Suprapubic skin (tissue), 4 donors: Measurements from ENCODE around the gene MTARC2.

Experiments
- CTCF ChIP-seq, 2 donors: fragments of 200-600 bp in 1 of 2; fragments of 450-650 bp in 1 of 2; sonication (generic) in 1 of 2; IDR thresholded peaks; one replicate each; pipeline ENCODE4 v1.5.1; 2016 to 2019; ENCODE audit warnings: antibody characterized with exemption in 2 of 2, mild to moderate bottlenecking in 1 of 2, moderate library complexity in 1 of 2
- EP300 ChIP-seq: sonication (generic); formaldehyde crosslinking; IDR thresholded peaks from one replicate; pipeline ENCODE4 v1.6.1; 2017; ENCODE audit warnings: antibody characterized with exemption
- POLR2A ChIP-seq, 2 donors: fragments of 450-650 bp; IDR thresholded peaks; one replicate each; pipeline ENCODE4 v1.6.1; 2017; ENCODE audit warnings: antibody characterized with exemption in 2 of 2, mild to moderate bottlenecking in 2 of 2, moderate library complexity in 2 of 2
- POLR2AphosphoS5 ChIP-seq, 3 donors: sonication (generic); formaldehyde crosslinking; IDR thresholded peaks; one replicate each; pipeline ENCODE4 v1.6.1; 2017; ENCODE audit warnings: antibody characterized with exemption in 3 of 3

DNA sequence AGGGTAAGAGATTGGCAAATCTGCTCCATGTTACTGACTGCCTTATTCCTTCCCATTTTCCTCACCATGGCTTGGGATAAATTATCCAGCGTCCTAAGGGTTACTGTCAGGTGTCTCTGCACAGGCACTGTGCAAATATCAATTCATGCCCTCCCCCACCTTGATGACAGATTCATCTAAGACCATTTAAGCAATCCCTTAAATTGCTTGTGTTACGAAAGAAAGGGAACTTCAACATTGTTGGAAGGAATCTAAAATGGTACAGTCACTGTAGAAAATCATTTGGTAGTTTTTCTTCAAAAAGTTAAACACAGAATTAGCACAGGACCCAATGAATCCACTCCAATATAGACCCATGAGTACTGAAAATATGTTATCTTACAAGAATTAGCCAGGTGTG, 17.6 kb upstream of the MTARC2 start:
- TF ChIP-seq CTCF (IDR thresholded peaks at IDR 0.05) = no peak
- TF ChIP-seq POLR2A (IDR thresholded peaks at IDR 0.05) = no peak
- TF ChIP-seq EP300 = no peak
- no peak for TF ChIP-seq POLR2AphosphoS5 (IDR thresholded peaks at IDR 0.05)
